ENCODE data around the gene BRINP3.

Gene BRINP3

GRCh38 chr1:190101756-190102155 is 375.9 kb downstream of the BRINP3 start:
- no peak for ATAC-seq
- H3K4me1 Mint-ChIP-seq, result no peaks in the 10 kb centered on the region
- H3K27me3 Mint-ChIP-seq, result no peaks in the 10 kb centered on the region
- no peak overlapping the region for H3K4me3 Mint-ChIP-seq
- H3K36me3 Mint-ChIP-seq, result no peaks in the 10 kb centered on the region
- H3K27ac Mint-ChIP-seq, result no peak overlapping the region
- no peaks in the 10 kb centered on the region for H3K9me3 Mint-ChIP-seq

- ATAC-seq, result no peak
- H3K27ac Mint-ChIP-seq, result no peak overlapping the region
- no peak overlapping the region for H3K4me3 Mint-ChIP-seq
- no peaks in the 10 kb centered on the region for H3K27me3 Mint-ChIP-seq
- H3K4me1 Mint-ChIP-seq, result no peaks in the 10 kb centered on the region
- peaks cover 2% of the 10 kb centered on the region for H3K9me3 Mint-ChIP-seq
- H3K36me3 Mint-ChIP-seq, result no peaks in the 10 kb centered on the region
These were observed 378.9 kb downstream of the BRINP3 start for GRCh38 chr1:190098756-190099155.

DNA sequence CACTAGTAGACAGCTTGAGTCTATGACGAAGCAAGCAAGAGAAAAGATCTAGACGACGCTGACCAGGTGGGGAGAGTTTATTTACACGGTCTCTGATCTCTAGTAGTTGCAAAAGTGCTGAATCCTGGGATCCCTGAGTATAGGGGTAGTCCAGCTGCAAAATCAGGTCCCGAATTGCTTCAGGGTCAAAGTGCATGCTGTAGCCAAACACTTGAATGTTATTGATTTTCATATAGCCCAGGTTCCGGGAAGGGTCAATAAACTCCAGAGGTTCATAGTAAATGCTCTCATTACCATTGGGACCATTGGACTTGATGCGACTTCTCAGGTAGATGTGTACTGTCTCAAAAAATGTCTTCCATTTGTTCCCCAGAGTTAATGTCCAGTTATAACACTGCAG is 379.6 kb downstream of the BRINP3 start:
- Mint-ChIP-seq H3K4me1 (no peaks in the 10 kb centered on the region), H3K9me3 (peaks cover 2% of the 10 kb centered on the region), H3K4me3 (no peak overlapping the region), H3K27ac (no peak overlapping the region), H3K27me3 (no peaks in the 10 kb centered on the region), H3K36me3 (no peaks in the 10 kb centered on the region)
- ATAC-seq, result no peak

DNA sequence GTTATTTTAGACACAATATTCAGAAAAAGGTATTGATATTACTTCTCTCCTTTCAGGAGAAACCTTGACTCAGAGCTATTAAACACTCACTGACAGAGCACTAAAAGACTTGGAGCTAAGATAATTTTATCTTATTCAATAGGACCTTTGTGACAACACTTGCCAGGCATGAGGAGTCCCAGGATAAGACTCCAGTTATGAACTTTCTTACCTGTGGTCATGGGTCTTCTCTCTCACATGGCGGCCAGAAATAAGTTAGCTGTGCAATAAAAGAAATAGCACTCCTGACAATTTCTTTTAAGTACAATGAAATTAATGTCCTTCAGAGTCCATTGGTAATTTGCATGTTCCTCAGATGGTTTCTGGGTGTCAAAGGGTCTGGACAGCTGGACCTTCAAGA is 382.1 kb downstream of the BRINP3 start:
- Mint-ChIP-seq H3K27me3 (no peaks in the 10 kb centered on the region), H3K36me3 (no peaks in the 10 kb centered on the region), H3K9me3 (peaks cover 5% of the 10 kb centered on the region), H3K4me1 (no peaks in the 10 kb centered on the region), H3K27ac (no peak overlapping the region), H3K4me3 (no peak overlapping the region)
- no peak for ATAC-seq

DNA sequence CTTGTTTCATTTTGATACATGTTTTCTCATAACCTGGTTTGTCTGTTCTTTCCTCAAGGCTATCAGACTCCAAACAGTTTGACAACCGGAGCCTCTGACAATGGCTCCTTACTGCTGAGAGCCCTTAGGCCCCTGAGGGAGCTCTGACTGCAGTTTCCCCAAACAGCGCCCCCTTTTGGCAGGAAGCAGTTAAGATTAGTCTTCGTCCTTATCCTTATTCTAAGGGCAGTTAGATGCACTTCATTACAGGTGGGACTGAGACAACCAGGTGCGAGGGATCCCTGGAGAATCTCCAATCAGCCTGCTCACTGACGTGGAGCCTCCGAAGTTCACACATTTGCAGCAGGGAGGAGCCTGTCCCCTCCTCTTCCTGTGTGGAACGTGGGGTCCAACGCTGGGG is 393.1 kb downstream of the BRINP3 start:
- no peak overlapping the region for H3K4me3 Mint-ChIP-seq
- no peaks in the 10 kb centered on the region for H3K27me3 Mint-ChIP-seq
- no peaks in the 10 kb centered on the region for H3K9me3 Mint-ChIP-seq

GRCh38 chr1:190068304-190068703 is 409.4 kb downstream of the BRINP3 start:
- Mint-ChIP-seq H3K36me3 (no peaks in the 10 kb centered on the region), H3K9me3 (peaks cover 3% of the 10 kb centered on the region)
- no peak for ATAC-seq

More for the DNA sequence above, 393.1 kb downstream of the BRINP3 start:
- H3K4me1 Mint-ChIP-seq, result no peaks in the 10 kb centered on the region
- no peak for ATAC-seq
- H3K36me3 Mint-ChIP-seq, result no peaks in the 10 kb centered on the region
- no peak overlapping the region for H3K27ac Mint-ChIP-seq

DNA sequence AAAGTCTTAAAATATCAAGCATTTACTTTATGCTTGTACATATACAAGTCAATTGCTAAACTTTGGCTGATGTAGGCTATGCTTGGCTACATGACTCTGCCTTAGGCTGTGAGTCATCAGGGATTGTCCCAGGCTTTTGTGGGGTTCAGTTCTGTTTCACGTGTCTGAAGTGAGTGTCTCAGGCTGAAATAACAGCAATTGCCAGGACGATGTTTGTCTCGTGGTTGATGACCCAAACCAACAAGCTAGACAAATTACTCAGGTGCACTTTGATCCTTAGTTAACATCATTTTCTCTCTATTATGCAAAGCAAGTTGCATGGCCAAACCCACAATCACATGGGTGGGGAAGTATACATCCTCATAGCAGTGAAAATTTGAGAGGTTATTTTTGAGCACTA is 410.1 kb downstream of the BRINP3 start:
- no peaks in the 10 kb centered on the region for H3K27me3 Mint-ChIP-seq
- no peak overlapping the region for H3K27ac Mint-ChIP-seq
- peaks cover 3% of the 10 kb centered on the region for H3K9me3 Mint-ChIP-seq
- H3K4me3 Mint-ChIP-seq, result no peak overlapping the region
- no peaks in the 10 kb centered on the region for H3K36me3 Mint-ChIP-seq
- no peak for ATAC-seq
- H3K4me1 Mint-ChIP-seq, result no peaks in the 10 kb centered on the region

More at GRCh38 chr1:190068304-190068703, 409.4 kb downstream of the BRINP3 start:
- Mint-ChIP-seq H3K27ac (no peak overlapping the region), H3K4me1 (no peaks in the 10 kb centered on the region), H3K4me3 (no peak overlapping the region), H3K27me3 (no peaks in the 10 kb centered on the region)

- H3K36me3 Mint-ChIP-seq, result no peaks in the 10 kb centered on the region
- peaks cover 5% of the 10 kb centered on the region for H3K9me3 Mint-ChIP-seq
- no peak overlapping the region for H3K27ac Mint-ChIP-seq
- ATAC-seq, result no peak
- no peaks in the 10 kb centered on the region for H3K27me3 Mint-ChIP-seq
- no peaks in the 10 kb centered on the region for H3K4me1 Mint-ChIP-seq
- H3K4me3 Mint-ChIP-seq, result no peak overlapping the region
These were observed 411.7 kb downstream of the BRINP3 start for GRCh38 chr1:190066011-190066410.

- H3K9me3 Mint-ChIP-seq, result peaks cover 10% of the 10 kb centered on the region
- no peak overlapping the region for H3K4me3 Mint-ChIP-seq
- no peaks in the 10 kb centered on the region for H3K36me3 Mint-ChIP-seq
- no peaks in the 10 kb centered on the region for H3K4me1 Mint-ChIP-seq
- no peak for ATAC-seq
- no peaks in the 10 kb centered on the region for H3K27me3 Mint-ChIP-seq
- H3K27ac Mint-ChIP-seq, result no peak overlapping the region
These were observed 428.4 kb downstream of the BRINP3 start for GRCh38 chr1:190049314-190049713.

Data from stimulated activated memory B cell treated with anti-CD40 and anti-IgM and Interleukin-4, amounts not matched to agents 10 μg/mL and 1 μg/mL and 100 μg/mL, for 72 hours (primary cell).